IMR-90 (cell line): ENCODE measurements around the gene LRRC8E. TPM values are rescaled to one million over a fixed set of nuclear protein-coding genes. Genes with fewer than 3 reads are reported as not detected.

Experiments
- ATAC-seq: fragments of 200-7000 bp; cut with Tn5 transposase; 2 replicates; pipeline ENCODE4 v1.9.1; 2020; ENCODE audit warnings: low read depth, mild to moderate bottlenecking, moderate library complexity
- BruUV-seq: library from RNA; stranded (reverse); fragments of 400-500 nt; replicated peaks from 2 replicates; lab custom pipeline; 2021; lab: Mats Ljungman, UMichigan
- CTCF ChIA-PET: fragments of 300-600 bp; formaldehyde crosslinking; extraction: SDS; loops from one replicate; lab custom pipeline; 2021; ENCODE audit warnings: antibody characterized with exemption; lab: Yijun Ruan, JAX
- POLR2A ChIA-PET: fragments of 300-600 bp; sonication (Branson Sonifier 250); formaldehyde crosslinking; loops from one replicate; lab custom pipeline; 2022; ENCODE audit warnings: antibody characterized with exemption; ENCODE audit not compliant: unreplicated experiment; lab: Charles Lee
- DNase-seq: peaks from one replicate; pipeline ENCODE4 v3.0.0; 2013
- H2AFZ ChIP-seq: replicated peaks from 2 replicates; pipeline ENCODE3; 2013; ENCODE audit warnings: low read length, mild to moderate bottlenecking; ENCODE audit not compliant: poor library complexity
- H2AK5ac ChIP-seq: 2 replicates; pipeline ENCODE4 v1.6.1; 2013; ENCODE audit warnings: low read depth, low read length, inconsistent platforms
- H2AK9ac ChIP-seq: replicated peaks from 2 replicates; pipeline ENCODE3; 2013; ENCODE audit warnings: mild to moderate bottlenecking, low read depth, low read length, moderate library complexity; ENCODE audit not compliant: poor library complexity
- H2BK120ac ChIP-seq: 2 replicates; pipeline ENCODE4 v1.6.1; 2013; ENCODE audit warnings: low read depth, low read length, inconsistent platforms
- H2BK15ac ChIP-seq: 3 replicates; pipeline ENCODE4 v1.6.1; 2013; ENCODE audit warnings: low read depth, low read length, inconsistent platforms
- H2BK20ac ChIP-seq: 2 replicates; pipeline ENCODE4 v1.6.1; 2013; ENCODE audit warnings: low read depth, mild to moderate bottlenecking, inconsistent platforms, low read length, moderate library complexity
- H2BK5ac ChIP-seq: 2 replicates; pipeline ENCODE4 v1.6.1; 2013; ENCODE audit warnings: mild to moderate bottlenecking, low read depth, low read length, inconsistent platforms; ENCODE audit not compliant: poor library complexity, severe bottlenecking
- H3K14ac ChIP-seq: replicated peaks from 2 replicates; pipeline ENCODE4 v1.6.1; 2013; ENCODE audit warnings: low read depth, low read length, inconsistent platforms
- H3K18ac ChIP-seq: 2 replicates; pipeline ENCODE4 v1.6.1; 2013; ENCODE audit warnings: low read depth, low read length, control low read depth
- H3K23ac ChIP-seq: 2 replicates; pipeline ENCODE4 v1.6.1; 2013; ENCODE audit warnings: low read depth, low read length, inconsistent platforms
- H3K27ac ChIP-seq: 2 replicates; pipeline ENCODE4 v1.5.1; 2013; ENCODE audit warnings: mild to moderate bottlenecking, control low read depth, low read length; ENCODE audit not compliant: insufficient read depth
- H3K27me3 ChIP-seq: 2 replicates; pipeline ENCODE4 v1.6.1; 2013; ENCODE audit warnings: low read length; ENCODE audit not compliant: control insufficient read depth, insufficient read depth
- H3K36me3 ChIP-seq: 2 replicates; pipeline ENCODE4 v1.6.1; 2013; ENCODE audit warnings: low read length, mixed read lengths; ENCODE audit not compliant: control insufficient read depth, insufficient read depth
- H3K4ac ChIP-seq: 2 replicates; pipeline ENCODE4 v1.6.1; 2013; ENCODE audit warnings: low read depth, low read length, inconsistent platforms
- H3K4me1 ChIP-seq: 2 replicates; pipeline ENCODE4 v1.6.1; 2013; ENCODE audit warnings: low read length, mixed read lengths; ENCODE audit not compliant: control insufficient read depth, insufficient read depth
- H3K4me2 ChIP-seq: 2 replicates; pipeline ENCODE4 v1.6.1; 2013; ENCODE audit warnings: low read depth, mild to moderate bottlenecking, control low read depth, low read length, moderate library complexity
- H3K4me3 ChIP-seq: 2 replicates; pipeline ENCODE4 v1.5.1; 2013; ENCODE audit warnings: low read depth, mild to moderate bottlenecking, control low read depth, low read length, moderate library complexity; ENCODE audit not compliant: insufficient read depth
- H3K56ac ChIP-seq: 2 replicates; pipeline ENCODE4 v1.6.1; 2013; ENCODE audit warnings: low read length, inconsistent platforms; ENCODE audit not compliant: insufficient read depth; ENCODE audit errors: extremely low read depth
- H3K79me1 ChIP-seq, 2 experiments: 2 replicates each; pipeline ENCODE4 v1.6.1; 2013; ENCODE audit warnings: low read length in 2 of 2, inconsistent platforms in 1 of 2, low read depth in 1 of 2
- H3K9ac ChIP-seq: 2 replicates; pipeline ENCODE4 v1.6.1; 2013; ENCODE audit warnings: low read depth, low read length, control low read depth
- H3K9me1 ChIP-seq: 2 replicates; pipeline ENCODE4 v1.6.1; 2013; ENCODE audit warnings: low read length, inconsistent platforms; ENCODE audit not compliant: insufficient read depth
- H3K9me3 ChIP-seq: 2 replicates; pipeline ENCODE4 v1.6.1; 2013; ENCODE audit warnings: low read length; ENCODE audit not compliant: control insufficient read depth, insufficient read depth
- H4K20me1 ChIP-seq: 2 replicates; pipeline ENCODE4 v1.6.1; 2013; ENCODE audit warnings: low read length, inconsistent platforms; ENCODE audit not compliant: insufficient read depth
- H4K5ac ChIP-seq: 2 replicates; pipeline ENCODE4 v1.6.1; 2013; ENCODE audit warnings: mild to moderate bottlenecking, low read depth, low read length, control low read depth
- H4K8ac ChIP-seq, 2 experiments: 2 replicates each; pipeline ENCODE4 v1.6.1; 2013; ENCODE audit warnings: low read depth in 2 of 2, low read length in 2 of 2, control low read depth in 1 of 2, inconsistent platforms in 1 of 2
- H4K91ac ChIP-seq: 2 replicates; pipeline ENCODE4 v1.6.1; 2013; ENCODE audit warnings: low read depth, low read length, inconsistent platforms; ENCODE audit not compliant: insufficient read depth
- BHLHE40 ChIP-seq: fragments of 150-350 bp; IDR thresholded peaks from 2 replicates; pipeline ENCODE4 v1.6.1; 2016; ENCODE audit warnings: mild to moderate bottlenecking, low read depth, low read length
- CEBPB ChIP-seq: IDR thresholded peaks from 2 replicates; pipeline ENCODE4 v1.6.1; 2012; ENCODE audit warnings: low read depth, low read length, improper control_type of control experiment
- CHD1 ChIP-seq: IDR thresholded peaks from 2 replicates; pipeline ENCODE4 v1.6.1; 2012; ENCODE audit warnings: low read depth, low read length, improper control_type of control experiment
- FOS ChIP-seq: fragments of 150-350 bp; IDR thresholded peaks from 2 replicates; pipeline ENCODE4 v1.6.1; 2016; ENCODE audit warnings: low read depth, low read length
- MAFK ChIP-seq: IDR thresholded peaks from 2 replicates; pipeline ENCODE4 v1.6.1; 2012; ENCODE audit warnings: low read depth, low read length, improper control_type of control experiment
- MAZ ChIP-seq: IDR thresholded peaks from 2 replicates; pipeline ENCODE4 v1.6.1; 2012; ENCODE audit warnings: low read depth, mild to moderate bottlenecking, low read length, improper control_type of control experiment, moderate library complexity, borderline replicate concordance
- MXI1 ChIP-seq: IDR thresholded peaks from 2 replicates; pipeline ENCODE4 v1.6.1; 2012; ENCODE audit warnings: low read depth, mild to moderate bottlenecking, low read length, moderate library complexity, borderline replicate concordance
- NFE2L2 ChIP-seq: fragments of 150-350 bp; IDR thresholded peaks from 2 replicates; pipeline ENCODE4 v1.6.1; 2016; ENCODE audit warnings: low read depth, mild to moderate bottlenecking, low read length
- POLR2A ChIP-seq: IDR thresholded peaks from 2 replicates; pipeline ENCODE4 v1.6.1; 2012; ENCODE audit warnings: mild to moderate bottlenecking, low read depth, low read length
- RAD21 ChIP-seq: IDR thresholded peaks from 2 replicates; pipeline ENCODE4 v1.6.1; 2012; ENCODE audit warnings: low read length, improper control_type of control experiment
- RCOR1 ChIP-seq: IDR thresholded peaks from 2 replicates; pipeline ENCODE4 v1.6.1; 2012; ENCODE audit warnings: mild to moderate bottlenecking, low read length, improper control_type of control experiment; ENCODE audit not compliant: insufficient replicate concordance
- RFX5 ChIP-seq: IDR thresholded peaks from 2 replicates; pipeline ENCODE4 v1.8.0; 2012; ENCODE audit warnings: low read depth, mild to moderate bottlenecking, low read length, moderate library complexity
- SMC3 ChIP-seq: fragments of 150-350 bp; IDR thresholded peaks from 2 replicates; pipeline ENCODE4 v1.6.1; 2016; ENCODE audit warnings: low read depth, mild to moderate bottlenecking, antibody characterized with exemption, low read length, moderate library complexity
- WGBS, 2 experiments: methylation state at CpG; one replicate each; pipeline versions ENCODE4 v1.1.5 to v1.1.7; 2013; ENCODE audit warnings: missing lambda C conversion rate in 2 of 2; ENCODE audit not compliant: insufficient read length in 1 of 2; ENCODE audit errors: extremely low coverage in 2 of 2; 5-methylcytosine and 5-hydroxymethylcytosine counted together
- dilution Hi-C: fragments of 300-500 bp; cut with HindIII; formaldehyde crosslinking; loops from one replicate; pipeline ENCODE4 v1.14.3; 2018; ENCODE audit warnings: low sequenced_read_pairs; ENCODE audit not compliant: unreplicated experiment
- in situ Hi-C: fragments of 300-500 bp; cut with MboI; formaldehyde crosslinking; loops from 3 replicates; pipeline ENCODE4 v1.14.3; 2019; ENCODE audit warnings: low sequenced_read_pairs, inconsistent platforms, mixed read lengths
- intact Hi-C: fragments of 100-400 bp; cut with micrococcal nuclease; formaldehyde crosslinking; loops from 2 replicates; pipeline ENCODE4 v1.10.0; 2022
- polyA plus RNA-seq, 3 experiments: library from polyadenylated mRNA; depleted of rRNA; stranded (reverse); fragments of >200 nt; gene quantifications; 2 replicates each; pipeline ENCODE4 v1.2.3, GENCODE V29; 2012; ENCODE audit warnings: low replicate concordance in 1 of 3
- total RNA-seq: library from RNA; depleted of rRNA; stranded (reverse); fragments of >200 nt; gene quantifications from 2 replicates; pipeline ENCODE4 v1.2.3, GENCODE V29; 2012
- TF ChIP-seq, protein P1 (sequence below): fragments of 150-350 bp; IDR thresholded peaks from 2 replicates; pipeline ENCODE4 v1.6.1; 2017; ENCODE audit warnings: mild to moderate bottlenecking, antibody characterized with exemption, low read length, low read depth
- TF ChIP-seq, protein P2 (sequence below): fragments of 150-350 bp; IDR thresholded peaks from 2 replicates; pipeline ENCODE4 v1.6.1; 2016; ENCODE audit warnings: low read depth, mild to moderate bottlenecking, low read length, moderate library complexity, borderline replicate concordance
- TF ChIP-seq, protein P3 (sequence below): conservative IDR thresholded peaks from 2 replicates; pipeline ENCODE4 v1.5.1; 2012; ENCODE audit warnings: mild to moderate bottlenecking, low read depth, low read length, improper control_type of control experiment

The LRRC8E gene
- total and polyA plus RNA-seq, 2 of the 4 experiments (the other 2 are of a cell fraction): 6.4 to 7.2 TPM

DNA sequence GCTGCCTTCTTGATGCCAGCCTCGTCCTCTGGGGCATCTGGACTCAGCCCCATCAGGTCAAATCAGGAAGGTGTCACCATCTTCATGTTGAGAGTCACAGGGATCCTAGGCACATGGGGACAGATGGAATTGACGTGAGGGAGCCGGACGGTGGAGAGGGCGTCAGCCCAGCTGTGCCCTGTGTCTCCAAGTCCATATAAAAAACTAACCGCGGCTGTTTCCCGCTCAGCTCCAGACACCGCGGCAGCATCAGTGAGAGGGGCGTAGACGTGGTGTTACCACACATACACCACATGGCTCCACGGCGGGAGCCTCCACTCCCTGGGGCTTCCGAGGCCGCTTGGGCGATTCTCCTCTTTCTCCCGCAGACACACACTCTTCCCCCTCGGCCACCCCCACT lies 8.5 kb upstream of the LRRC8E start:
- Histone ChIP-seq H2AK9ac (no peak overlapping the region), H3K27me3 (peaks cover 10% of the 10 kb centered on the region), H3K27ac (no peak overlapping the region), H3K4me1 (no peaks in the 10 kb centered on the region), H4K91ac (no peak overlapping the region), H2BK120ac (no peak overlapping the region), H2AK5ac (no peak overlapping the region), H3K18ac (no peak overlapping the region), H2BK20ac (no peak overlapping the region), H3K56ac (no peak overlapping the region), H4K8ac (no peak overlapping the region), H2AFZ (no peak overlapping the region), H4K5ac (no peak overlapping the region), H3K4me3 (no peak overlapping the region), H3K14ac (no peak overlapping the region), H2BK5ac (no peak overlapping the region), H3K4me2 (no peak overlapping the region), H3K79me1 (no peaks in the 10 kb centered on the region), H3K36me3 (no peaks in the 10 kb centered on the region), H3K9me1 (no peaks in the 10 kb centered on the region), H4K20me1 (no peaks in the 10 kb centered on the region), H3K9me3 (no peaks in the 10 kb centered on the region), H3K9ac (no peak overlapping the region), H3K23ac (no peak overlapping the region), H2BK15ac (no peak overlapping the region), H3K4ac (no peak overlapping the region)
- DNase-seq (no peak), ATAC-seq (no peak)
- in situ Hi-C loops (no loop called here), dilution Hi-C loops (no loop called here), intact Hi-C loops (no loop called here)
- WGBS, 2 experiments: 64% methylated on average over 7 of the region's 19 CpGs; no CpG with 5 or more reads in 1 of the 2 experiments
- POLR2A ChIA-PET: no interaction called here
- CTCF ChIA-PET: no interaction called here
- TF ChIP-seq MAZ (no peak), POLR2A (no peak), RAD21 (no peak), MAFK (no peak), CHD1 (no peak), SMC3 (no peak), MXI1 (no peak), RCOR1 (no peak), FOS (no peak), NFE2L2 (no peak), BHLHE40 (no peak), CEBPB (no peak), RFX5 (no peak)
- TF ChIP-seq, protein P1, sequence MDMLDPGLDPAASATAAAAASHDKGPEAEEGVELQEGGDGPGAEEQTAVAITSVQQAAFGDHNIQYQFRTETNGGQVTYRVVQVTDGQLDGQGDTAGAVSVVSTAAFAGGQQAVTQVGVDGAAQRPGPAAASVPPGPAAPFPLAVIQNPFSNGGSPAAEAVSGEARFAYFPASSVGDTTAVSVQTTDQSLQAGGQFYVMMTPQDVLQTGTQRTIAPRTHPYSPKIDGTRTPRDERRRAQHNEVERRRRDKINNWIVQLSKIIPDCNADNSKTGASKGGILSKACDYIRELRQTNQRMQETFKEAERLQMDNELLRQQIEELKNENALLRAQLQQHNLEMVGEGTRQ: no peak
- TF ChIP-seq, protein P2, sequence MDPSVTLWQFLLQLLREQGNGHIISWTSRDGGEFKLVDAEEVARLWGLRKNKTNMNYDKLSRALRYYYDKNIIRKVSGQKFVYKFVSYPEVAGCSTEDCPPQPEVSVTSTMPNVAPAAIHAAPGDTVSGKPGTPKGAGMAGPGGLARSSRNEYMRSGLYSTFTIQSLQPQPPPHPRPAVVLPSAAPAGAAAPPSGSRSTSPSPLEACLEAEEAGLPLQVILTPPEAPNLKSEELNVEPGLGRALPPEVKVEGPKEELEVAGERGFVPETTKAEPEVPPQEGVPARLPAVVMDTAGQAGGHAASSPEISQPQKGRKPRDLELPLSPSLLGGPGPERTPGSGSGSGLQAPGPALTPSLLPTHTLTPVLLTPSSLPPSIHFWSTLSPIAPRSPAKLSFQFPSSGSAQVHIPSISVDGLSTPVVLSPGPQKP: no peak
- TF ChIP-seq, protein P3, sequence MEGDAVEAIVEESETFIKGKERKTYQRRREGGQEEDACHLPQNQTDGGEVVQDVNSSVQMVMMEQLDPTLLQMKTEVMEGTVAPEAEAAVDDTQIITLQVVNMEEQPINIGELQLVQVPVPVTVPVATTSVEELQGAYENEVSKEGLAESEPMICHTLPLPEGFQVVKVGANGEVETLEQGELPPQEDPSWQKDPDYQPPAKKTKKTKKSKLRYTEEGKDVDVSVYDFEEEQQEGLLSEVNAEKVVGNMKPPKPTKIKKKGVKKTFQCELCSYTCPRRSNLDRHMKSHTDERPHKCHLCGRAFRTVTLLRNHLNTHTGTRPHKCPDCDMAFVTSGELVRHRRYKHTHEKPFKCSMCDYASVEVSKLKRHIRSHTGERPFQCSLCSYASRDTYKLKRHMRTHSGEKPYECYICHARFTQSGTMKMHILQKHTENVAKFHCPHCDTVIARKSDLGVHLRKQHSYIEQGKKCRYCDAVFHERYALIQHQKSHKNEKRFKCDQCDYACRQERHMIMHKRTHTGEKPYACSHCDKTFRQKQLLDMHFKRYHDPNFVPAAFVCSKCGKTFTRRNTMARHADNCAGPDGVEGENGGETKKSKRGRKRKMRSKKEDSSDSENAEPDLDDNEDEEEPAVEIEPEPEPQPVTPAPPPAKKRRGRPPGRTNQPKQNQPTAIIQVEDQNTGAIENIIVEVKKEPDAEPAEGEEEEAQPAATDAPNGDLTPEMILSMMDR: no peak
- no TSS peak for BruUV-seq
